Measurements from ENCODE around the gene RHOJ. TPM values are rescaled to one million over a fixed set of nuclear protein-coding genes. Genes with fewer than 3 reads are reported as not detected.

Gene RHOJ
- total and polyA plus RNA-seq, 8 donors, result 21.5 to 66.7 (median 60.2) TPM

DNA sequence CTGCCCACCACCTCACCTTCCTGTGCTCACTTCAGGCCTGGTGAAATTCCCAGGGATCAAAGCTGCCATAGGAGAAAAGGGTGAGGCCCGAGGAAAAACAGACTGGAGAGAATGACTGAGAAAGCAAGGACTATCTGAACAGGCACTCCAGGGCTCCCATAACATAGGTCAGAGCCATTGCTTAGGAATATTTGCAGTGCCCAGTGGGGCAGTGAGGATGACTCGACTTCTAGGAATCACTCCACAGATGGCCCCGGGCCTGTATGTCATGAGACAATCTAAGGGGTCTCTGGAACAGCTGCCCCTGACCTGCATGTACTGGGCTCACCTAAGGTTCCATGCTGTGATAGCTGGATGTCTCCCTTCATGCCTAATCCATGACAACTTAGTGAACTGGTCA is 62.9 kb downstream of the RHOJ start:
- intact Hi-C loops (cut with DNase I), result no loop called here
- TF ChIP-seq, protein P1, sequence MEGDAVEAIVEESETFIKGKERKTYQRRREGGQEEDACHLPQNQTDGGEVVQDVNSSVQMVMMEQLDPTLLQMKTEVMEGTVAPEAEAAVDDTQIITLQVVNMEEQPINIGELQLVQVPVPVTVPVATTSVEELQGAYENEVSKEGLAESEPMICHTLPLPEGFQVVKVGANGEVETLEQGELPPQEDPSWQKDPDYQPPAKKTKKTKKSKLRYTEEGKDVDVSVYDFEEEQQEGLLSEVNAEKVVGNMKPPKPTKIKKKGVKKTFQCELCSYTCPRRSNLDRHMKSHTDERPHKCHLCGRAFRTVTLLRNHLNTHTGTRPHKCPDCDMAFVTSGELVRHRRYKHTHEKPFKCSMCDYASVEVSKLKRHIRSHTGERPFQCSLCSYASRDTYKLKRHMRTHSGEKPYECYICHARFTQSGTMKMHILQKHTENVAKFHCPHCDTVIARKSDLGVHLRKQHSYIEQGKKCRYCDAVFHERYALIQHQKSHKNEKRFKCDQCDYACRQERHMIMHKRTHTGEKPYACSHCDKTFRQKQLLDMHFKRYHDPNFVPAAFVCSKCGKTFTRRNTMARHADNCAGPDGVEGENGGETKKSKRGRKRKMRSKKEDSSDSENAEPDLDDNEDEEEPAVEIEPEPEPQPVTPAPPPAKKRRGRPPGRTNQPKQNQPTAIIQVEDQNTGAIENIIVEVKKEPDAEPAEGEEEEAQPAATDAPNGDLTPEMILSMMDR (IDR thresholded peaks at IDR 0.05), result no peak
- Histone ChIP-seq H3K27me3 (no peaks in the 10 kb centered on the region), H3K4me3 (no peak overlapping the region), H3K4me1 (no peaks in the 10 kb centered on the region), H3K9me3 (no peaks in the 10 kb centered on the region), H3K27ac (no peak overlapping the region), H3K36me3 (no peaks in the 10 kb centered on the region)
- DNase-seq (no peak), ATAC-seq (no peak)

DNA sequence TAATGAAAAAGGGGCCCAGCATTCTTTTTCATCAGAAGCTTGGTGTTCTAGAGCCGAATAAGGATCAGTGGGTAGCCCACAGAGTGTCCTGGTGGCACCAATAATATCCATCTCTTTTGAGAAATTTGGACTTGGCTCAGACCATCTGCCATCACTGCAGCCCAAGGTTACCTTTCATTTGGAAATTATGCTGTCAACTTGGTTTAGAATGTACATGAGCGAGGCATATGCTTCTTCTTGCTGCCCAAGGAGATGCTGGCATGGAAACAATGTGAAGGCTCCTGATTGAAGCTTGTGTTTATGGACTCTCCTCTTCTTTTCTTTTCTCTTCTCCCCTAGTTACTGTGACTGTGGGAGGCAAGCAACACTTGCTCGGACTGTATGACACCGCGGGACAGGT is 64.5 kb downstream of the RHOJ start:
- intact Hi-C loops (cut with DNase I), result no loop called here
- H3K4me3 ChIP-seq, result no peak overlapping the region
- H3K36me3 ChIP-seq, result no peaks in the 10 kb centered on the region
- no peak overlapping the region for H3K27ac ChIP-seq
- ATAC-seq (no peak), DNase-seq (no peak)
- TF ChIP-seq, protein P1 (IDR thresholded peaks at IDR 0.05), result no peak
- H3K27me3 ChIP-seq, result no peaks in the 10 kb centered on the region
- no peaks in the 10 kb centered on the region for H3K9me3 ChIP-seq
- H3K4me1 ChIP-seq, result no peaks in the 10 kb centered on the region

DNA sequence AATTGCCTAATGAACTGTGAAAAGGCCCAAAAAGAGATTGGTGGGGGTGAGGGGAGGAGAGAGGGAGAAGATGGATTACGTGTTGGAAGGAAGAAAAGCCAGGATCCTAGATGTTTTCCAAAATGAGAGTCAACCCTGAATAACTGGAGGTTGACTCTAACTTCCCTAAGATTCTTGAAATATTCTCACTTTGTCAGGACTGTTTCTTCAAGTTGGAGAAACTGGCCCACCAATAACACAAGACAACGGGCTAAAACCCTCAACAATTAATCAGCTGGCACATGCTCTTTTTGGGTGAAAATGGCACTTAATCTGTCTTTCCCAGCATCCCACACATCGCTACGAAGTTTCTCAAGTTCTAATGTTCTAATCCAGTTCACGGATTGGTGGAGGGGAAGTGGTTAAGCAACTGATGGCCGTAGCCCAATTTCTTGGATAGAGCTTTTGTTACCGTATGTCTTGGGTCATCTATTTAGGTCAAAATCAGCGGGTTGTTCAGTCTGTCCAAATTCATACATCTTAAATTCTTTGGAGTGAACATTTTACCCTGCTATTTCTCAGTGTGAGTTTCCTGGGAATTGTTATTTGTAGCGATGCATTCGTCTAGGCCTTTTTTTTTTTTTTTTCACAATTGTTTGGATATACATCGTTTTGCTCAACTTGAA is 65.5 kb downstream of the RHOJ start:
- peak; percentile 23 for ATAC-seq
- no peak overlapping the region for H3K27ac ChIP-seq

DNA sequence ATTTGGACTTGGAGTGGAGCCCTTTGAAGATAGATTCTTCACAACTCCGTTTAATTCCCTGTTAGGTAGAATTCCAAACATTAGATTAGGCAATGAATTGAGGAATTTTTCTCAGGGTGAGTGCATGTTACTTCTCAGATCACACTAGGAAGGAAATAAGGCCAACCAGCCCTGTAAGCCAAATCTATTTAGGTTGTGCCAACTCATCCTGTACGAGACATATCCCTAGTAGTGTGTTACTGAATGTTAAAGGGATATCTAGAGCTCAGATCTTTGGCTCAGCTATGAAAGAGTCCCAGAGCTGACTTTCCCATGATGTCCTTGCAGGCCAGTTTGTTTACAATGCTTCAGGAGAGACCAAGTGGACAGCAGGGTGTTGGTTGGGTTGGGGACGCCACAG is 68.9 kb downstream of the RHOJ start:
- no peak overlapping the region for H3K4me3 ChIP-seq
- H3K4me1 ChIP-seq, result no peaks in the 10 kb centered on the region
- peak overlapping the region in 1 of 2 donors; percentile 8 for H3K27ac ChIP-seq
- no peaks in the 10 kb centered on the region for H3K36me3 ChIP-seq
- intact Hi-C loops (cut with DNase I), result loop anchor here in 1 of 2 donors (10.0 kb wide), 1 partner anchor 1098 kb away; no protein-coding TSS in a partner anchor
- H3K9me3 ChIP-seq, result no peaks in the 10 kb centered on the region
- TF ChIP-seq, protein P1 (IDR thresholded peaks at IDR 0.05), result no peak
- ATAC-seq (no peak), DNase-seq (no peak)
- no peaks in the 10 kb centered on the region for H3K27me3 ChIP-seq

More for the DNA sequence above, 65.5 kb downstream of the RHOJ start:
- Histone ChIP-seq H3K27me3 (no peaks in the 10 kb centered on the region), H3K9me3 (no peaks in the 10 kb centered on the region), H3K4me3 (no peak overlapping the region), H3K4me1 (no peaks in the 10 kb centered on the region), H3K36me3 (no peaks in the 10 kb centered on the region)
- TF ChIP-seq, protein P1 (IDR thresholded peaks at IDR 0.05), result no peak
- intact Hi-C loops (cut with DNase I), result loop anchor here in 1 of 2 donors (10.0 kb wide), 1 partner anchor 1095 kb away; no protein-coding TSS in a partner anchor
- peak in 1 of 4 donors; percentile 45 for DNase-seq

DNA sequence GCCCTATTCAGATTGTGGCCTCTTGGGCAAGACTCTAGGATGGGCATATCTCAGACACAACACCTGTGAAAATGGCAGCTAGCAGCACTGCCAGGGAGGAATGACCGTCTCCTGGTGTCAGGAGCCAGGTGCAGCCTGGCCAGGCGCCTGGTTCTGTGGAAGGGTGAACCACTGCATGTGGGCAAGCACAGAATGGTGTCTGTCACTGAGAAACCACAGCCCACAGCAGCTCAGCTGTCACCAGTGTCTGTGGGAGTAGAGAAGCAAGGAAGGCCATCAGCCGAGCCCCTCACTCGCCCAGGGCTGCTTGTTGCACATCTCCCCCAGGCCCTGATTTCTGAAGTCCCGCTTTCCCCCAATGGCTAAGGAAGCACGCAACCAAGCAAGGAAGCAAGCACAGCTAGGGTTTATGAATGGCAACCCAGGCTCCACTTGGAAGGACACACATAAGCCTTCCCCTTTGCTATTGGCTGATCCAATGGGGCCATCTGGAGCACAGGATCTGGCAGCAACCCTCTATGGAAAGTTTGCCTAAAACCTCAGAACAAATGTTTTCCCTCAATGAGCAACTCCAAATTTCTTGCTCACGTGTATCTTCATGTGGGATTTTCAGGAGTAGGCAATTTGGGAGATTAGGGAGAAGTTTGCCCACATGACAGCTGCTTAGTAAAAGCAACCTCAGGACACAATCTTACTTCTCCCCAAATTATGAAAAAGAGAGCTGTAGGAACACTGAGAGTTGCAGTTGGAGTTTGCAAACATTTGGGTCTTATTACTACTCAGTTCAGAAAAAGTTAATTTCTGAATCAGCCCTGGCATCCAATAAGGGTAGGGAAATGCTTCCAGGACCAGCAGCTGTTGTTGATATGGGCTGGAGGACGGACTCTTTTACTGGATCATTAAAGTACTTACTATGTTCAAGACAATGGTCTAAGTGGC is 69.7 kb downstream of the RHOJ start:
- DNase-seq (peak in 3 of 4 donors; percentile 46 to 66 (median 51)), ATAC-seq (peak; percentile 70)
- Histone ChIP-seq H3K27me3 (no peaks in the 10 kb centered on the region), H3K4me3 (no peak overlapping the region), H3K9me3 (no peaks in the 10 kb centered on the region), H3K4me1 (no peaks in the 10 kb centered on the region), H3K27ac (peak overlapping the region in 1 of 2 donors; percentile 8), H3K36me3 (no peaks in the 10 kb centered on the region)
- intact Hi-C loops (cut with DNase I), result loop anchor here in 1 of 2 donors (10.0 kb wide), 1 partner anchor 1099 kb away; no protein-coding TSS in a partner anchor
- TF ChIP-seq, protein P1 (IDR thresholded peaks at IDR 0.05), result no peak

All from left lung (tissue), 10 donors.